SIG-M5 treated with dmso at 0.1 percent for 504 hours (cell line): ENCODE measurements around the gene ZGRF1.
A peak's percentile ranks its signal among the peaks of the same experiment; 100 is the strongest.
"Not testable (repeated sequence)": the region's sequence is repeated elsewhere in the genome, so short reads cannot be mapped to it uniquely, and the experiment has no call there.

Source experiments
- DNase-seq: peaks from one replicate; lab custom pipeline; 2025; ENCODE audit not compliant: unreplicated experiment; lab: John Stamatoyannopoulos, UW

Gene ZGRF1

GRCh38 chr4:112516066-112516470 is 120.6 kb downstream of the ZGRF1 start, which contains the start of gene NEUROG2:
Gene NEUROG2 (minus strand): TSS chr4:112516180. CDS start chr4:112515475, 705 bp downstream.
- no peak for DNase-seq

GRCh38 chr4:112515198-112516065 is 121.3 kb downstream of the ZGRF1 start:
- peak; percentile 49 for DNase-seq

GRCh38 chr4:112514647-112515197 is 122.0 kb downstream of the ZGRF1 start:
- no peak for DNase-seq

- no peak for DNase-seq
These were observed 122.6 kb downstream of the ZGRF1 start for GRCh38 chr4:112513971-112514646.

GRCh38 chr4:112511803-112512118 is 124.9 kb downstream of the ZGRF1 start:
- no peak for DNase-seq

GRCh38 chr4:112511093-112511802 is 125.5 kb downstream of the ZGRF1 start:
- no peak for DNase-seq

- DNase-seq = no peak
These were observed 126.2 kb downstream of the ZGRF1 start for GRCh38 chr4:112510291-112511092.

- DNase-seq = no peak
These were observed 127.2 kb downstream of the ZGRF1 start for GRCh38 chr4:112509243-112510141.

- DNase-seq = no peak
These were observed 128.4 kb downstream of the ZGRF1 start for GRCh38 chr4:112508356-112508755.

- DNase-seq = no peak
These were observed 131.9 kb downstream of the ZGRF1 start for GRCh38 chr4:112504807-112505206.

- DNase-seq = no peak
These were observed 133.8 kb downstream of the ZGRF1 start for GRCh38 chr4:112502871-112503270.

- no peak for DNase-seq
These were observed 144.4 kb downstream of the ZGRF1 start for GRCh38 chr4:112492321-112492720.

- DNase-seq = not testable (repeated sequence)
These were observed 145.9 kb downstream of the ZGRF1 start for GRCh38 chr4:112490808-112491207.
